HL-60 (cell line): ENCODE measurements around the gene PPP1R3A.

Experiments
- DNase-seq, 2 experiments: peaks; one replicate each; pipeline ENCODE4 v3.0.0-alpha.2; 2010 to 2020; ENCODE audit warnings: low read depth in 1 of 2, low spot score in 1 of 2
- H3K27ac ChIP-seq: fragments of 250-450 bp; sonication (Bioruptor Pico); replicated peaks from 2 replicates; pipeline ENCODE4 v1.5.1; 2020; ENCODE audit warnings: mild to moderate bottlenecking, moderate library complexity
- H3K27me3 ChIP-seq: fragments of 250-450 bp; sonication (Bioruptor Pico); 2 replicates; pipeline ENCODE4 v1.5.1; 2021; ENCODE audit warnings: mild to moderate bottlenecking, moderate library complexity; ENCODE audit not compliant: insufficient read depth, poor library complexity, severe bottlenecking
- H3K4me3 ChIP-seq: replicated peaks from 2 replicates; pipeline ENCODE4 v1.5.1; 2011; ENCODE audit warnings: mild to moderate bottlenecking, control low read depth, low read length; ENCODE audit not compliant: insufficient read depth
- CTCF ChIP-seq: IDR thresholded peaks from one replicate; pipeline ENCODE4 v1.5.1; 2011; ENCODE audit warnings: low read length, control low read depth, inconsistent platforms; ENCODE audit not compliant: insufficient read depth
- GABPA ChIP-seq: IDR thresholded peaks from 2 replicates; pipeline ENCODE4 v1.6.1; 2012; ENCODE audit warnings: low read depth
- POLR2AphosphoS5 ChIP-seq: IDR thresholded peaks from 2 replicates; pipeline ENCODE4 v1.6.1; 2012; ENCODE audit warnings: low read depth
- REST ChIP-seq: IDR thresholded peaks from 2 replicates; pipeline ENCODE4 v1.6.1; 2012; ENCODE audit warnings: low read depth; ENCODE audit not compliant: insufficient replicate concordance
- SPI1 ChIP-seq: IDR thresholded peaks from 2 replicates; pipeline ENCODE4 v1.6.1; 2012; ENCODE audit warnings: low read depth, mild to moderate bottlenecking, borderline replicate concordance

The PPP1R3A gene

GRCh38 chr7:113878394-113878992 is 40.3 kb downstream of the PPP1R3A start:
- H3K4me3 ChIP-seq = no peak overlapping the region
- no peak overlapping the region for H3K27ac ChIP-seq
- TF ChIP-seq SPI1 (no peak), GABPA (no peak), CTCF (no peak), POLR2AphosphoS5 (no peak), REST (no peak)
- no peaks in the 10 kb centered on the region for H3K27me3 ChIP-seq
- DNase-seq = no peak

- no peak for DNase-seq
- H3K27ac ChIP-seq = no peak overlapping the region
- H3K4me3 ChIP-seq = no peak overlapping the region
- TF ChIP-seq POLR2AphosphoS5 (no peak), CTCF (no peak), SPI1 (no peak), REST (no peak), GABPA (no peak)
- H3K27me3 ChIP-seq = no peaks in the 10 kb centered on the region
Measured at GRCh38 chr7:113875224-113875623, 43.6 kb downstream of the PPP1R3A start.

- no peak for DNase-seq
- Histone ChIP-seq H3K27me3 (no peaks in the 10 kb centered on the region), H3K4me3 (no peak overlapping the region), H3K27ac (no peak overlapping the region)
- no peak for TF ChIP-seq SPI1
- TF ChIP-seq GABPA = no peak
- TF ChIP-seq CTCF = no peak
- TF ChIP-seq POLR2AphosphoS5 = no peak
- no peak for TF ChIP-seq REST
Measured at GRCh38 chr7:113873554-113874151, 45.2 kb downstream of the PPP1R3A start.
